WTC11 (cell line): ENCODE results near the gene SPOCK1. TPM values are rescaled to one million over a fixed set of nuclear protein-coding genes. Genes with fewer than 3 reads are reported as not detected.

Source experiments
- ATAC-seq: fragments of 200-7000 bp; cut with Tn5 transposase; 2 replicates; pipeline ENCODE4 v1.10.0; 2021; ENCODE audit warnings: mild to moderate bottlenecking, moderate library complexity
- CTCF ChIA-PET: fragments of 300-600 bp; sonication (Branson Sonifier 250); formaldehyde crosslinking; loops from one replicate; lab custom pipeline; 2021; ENCODE audit warnings: antibody characterized with exemption; lab: Charles Lee
- POLR2A ChIA-PET: fragments of 350-600 bp; sonication (Branson Sonifier 250); formaldehyde crosslinking; loops from one replicate; lab custom pipeline; 2021; ENCODE audit warnings: antibody characterized with exemption; lab: Charles Lee
- DNase-seq: peaks from one replicate; pipeline ENCODE4 v3.0.0; 2021; ENCODE audit warnings: low spot score
- H3K27ac Mint-ChIP-seq: 2 replicates; pipeline ENCODE4 v1.8.0; 2021; ENCODE audit warnings: mixed read lengths
- H3K27me3 Mint-ChIP-seq: 2 replicates; pipeline ENCODE4 v1.8.0; 2021; ENCODE audit warnings: low read depth, mild to moderate bottlenecking, moderate library complexity, mixed read lengths
- H3K36me3 Mint-ChIP-seq: 2 replicates; pipeline ENCODE4 v1.8.0; 2021; ENCODE audit warnings: mixed read lengths
- H3K4me1 Mint-ChIP-seq: 2 replicates; pipeline ENCODE4 v1.8.0; 2022; ENCODE audit warnings: mixed read lengths
- H3K4me3 Mint-ChIP-seq: 2 replicates; pipeline ENCODE4 v1.8.0; 2021; ENCODE audit warnings: mild to moderate bottlenecking, moderate library complexity, mixed read lengths
- H3K9me3 Mint-ChIP-seq: 2 replicates; pipeline ENCODE4 v1.8.0; 2021; ENCODE audit warnings: mixed read lengths
- ARID4B ChIP-seq: sonication (generic); formaldehyde crosslinking; IDR thresholded peaks from 2 replicates; pipeline ENCODE4 v1.8.0; 2023; ENCODE audit warnings: missing genetic modification reagents, mild to moderate bottlenecking, borderline replicate concordance
- ATF1 ChIP-seq: sonication (generic); formaldehyde crosslinking; IDR thresholded peaks from 2 replicates; pipeline ENCODE4 v1.8.1; 2023; ENCODE audit warnings: mild to moderate bottlenecking, moderate library complexity, missing genetic modification reagents
- ATF2 ChIP-seq: sonication (generic); formaldehyde crosslinking; IDR thresholded peaks from 2 replicates; pipeline ENCODE4 v1.8.1; 2022; ENCODE audit warnings: low read depth, missing genetic modification reagents, borderline replicate concordance
- CTCF ChIP-seq: fragments of 200-600 bp; IDR thresholded peaks from 2 replicates; pipeline ENCODE4 v1.8.0; 2022; ENCODE audit warnings: antibody characterized with exemption
- E2F5 ChIP-seq: sonication (generic); formaldehyde crosslinking; IDR thresholded peaks from 2 replicates; pipeline ENCODE4 v1.8.1; 2022; ENCODE audit warnings: mild to moderate bottlenecking, moderate library complexity, missing genetic modification reagents
- EMX1 ChIP-seq: fragments of 250-450 bp; sonication (Bioruptor Pico); IDR thresholded peaks from 2 replicates; pipeline ENCODE4 v1.8.0; 2021; ENCODE audit warnings: mild to moderate bottlenecking
- GTF2I ChIP-seq: fragments of 250-450 bp; sonication (Bioruptor Pico); conservative IDR thresholded peaks from 2 replicates; pipeline ENCODE4 v1.4.0; 2021; ENCODE audit warnings: mild to moderate bottlenecking
- IRF2 ChIP-seq: sonication (generic); formaldehyde crosslinking; IDR thresholded peaks from 2 replicates; pipeline ENCODE4 v1.8.0; 2022; ENCODE audit warnings: low read depth, missing genetic modification reagents, borderline replicate concordance
- NFE2L1 ChIP-seq: sonication (generic); formaldehyde crosslinking; IDR thresholded peaks from 2 replicates; pipeline ENCODE4 v1.8.1; 2023; ENCODE audit warnings: missing genetic modification reagents
- NR3C1 ChIP-seq: sonication (generic); formaldehyde crosslinking; conservative IDR thresholded peaks from 2 replicates; pipeline ENCODE4 v1.8.1; 2023; ENCODE audit warnings: low read depth, mild to moderate bottlenecking, missing genetic modification reagents
- SMAD3 ChIP-seq: sonication (generic); formaldehyde crosslinking; IDR thresholded peaks from 2 replicates; pipeline ENCODE4 v1.8.0; 2022; ENCODE audit warnings: missing genetic modification reagents, mild to moderate bottlenecking, borderline replicate concordance
- SOX15 ChIP-seq: fragments of 250-450 bp; sonication (Bioruptor Pico); IDR thresholded peaks from 2 replicates; pipeline ENCODE4 v1.9.0; 2021; ENCODE audit warnings: mild to moderate bottlenecking
- TCF7 ChIP-seq: sonication (generic); formaldehyde crosslinking; IDR thresholded peaks from 2 replicates; pipeline ENCODE4 v1.8.0; 2022; ENCODE audit warnings: mild to moderate bottlenecking, low read depth, missing genetic modification reagents, moderate library complexity
- TEAD4 ChIP-seq: sonication (generic); formaldehyde crosslinking; IDR thresholded peaks from 2 replicates; pipeline ENCODE4 v1.8.0; 2022; ENCODE audit warnings: mild to moderate bottlenecking, missing genetic modification reagents
- ZBTB21 ChIP-seq: sonication (generic); formaldehyde crosslinking; IDR thresholded peaks from 2 replicates; pipeline ENCODE4 v1.8.1; 2023; ENCODE audit warnings: mild to moderate bottlenecking, missing genetic modification reagents, borderline replicate concordance
- ZNF396 ChIP-seq: fragments of 250-450 bp; sonication (Bioruptor Pico); IDR thresholded peaks from 2 replicates; pipeline ENCODE4 v1.8.0; 2021; ENCODE audit warnings: mild to moderate bottlenecking, moderate library complexity, borderline replicate concordance
- ZNF416 ChIP-seq: fragments of 250-450 bp; sonication (Bioruptor Pico); IDR thresholded peaks from 2 replicates; pipeline ENCODE4 v1.9.0; 2021; ENCODE audit warnings: mild to moderate bottlenecking, inconsistent platforms
- ZNF425 ChIP-seq: fragments of 250-450 bp; sonication (Bioruptor Pico); conservative IDR thresholded peaks from 2 replicates; pipeline ENCODE4 v1.9.0; 2021; ENCODE audit warnings: mild to moderate bottlenecking
- ZNF532 ChIP-seq: fragments of 250-450 bp; sonication (Bioruptor Pico); IDR thresholded peaks from 2 replicates; pipeline ENCODE4 v1.9.0; 2021; ENCODE audit warnings: mild to moderate bottlenecking, borderline replicate concordance
- ZSCAN18 ChIP-seq: fragments of 250-450 bp; sonication (Bioruptor Pico); IDR thresholded peaks from 2 replicates; pipeline ENCODE4 v2.1.2; 2022; ENCODE audit warnings: mild to moderate bottlenecking, moderate library complexity
- total RNA-seq: library from RNA; stranded (reverse); gene quantifications from 3 replicates; pipeline ENCODE4 v1.2.3, GENCODE V29; 2021

The SPOCK1 gene
- total RNA-seq, 1 experiment from 2014 or later: 15.2 TPM

GRCh38 chr5:137174196-137174595 is 324.9 kb downstream of the SPOCK1 start:
- ChIA-PET POLR2A (no interaction called here), CTCF (no interaction called here)
- Mint-ChIP-seq H3K27ac (no peak overlapping the region), H3K27me3 (peaks cover 6% of the 10 kb centered on the region), H3K4me1 (no peaks in the 10 kb centered on the region; the same call in none of the 2 replicates), H3K9me3 (no peaks in the 10 kb centered on the region), H3K4me3 (no peak overlapping the region), H3K36me3 (no peaks in the 10 kb centered on the region)
- ATAC-seq (no peak), DNase-seq (no peak)
- TF ChIP-seq ZBTB21 (CRISPR knock-in tag): no peak
- TF ChIP-seq ZNF396: no peak
- TF ChIP-seq ZSCAN18: no peak
- no peak for TF ChIP-seq NFE2L1 (CRISPR knock-in tag)
- TF ChIP-seq GTF2I (CRISPR knock-in tag): no peak
- no peak for TF ChIP-seq SMAD3 (CRISPR knock-in tag)
- no peak for TF ChIP-seq TCF7 (CRISPR knock-in tag)
- no peak for TF ChIP-seq ZNF416 (CRISPR knock-in tag)
- no peak for TF ChIP-seq ATF2 (CRISPR knock-in tag)
- TF ChIP-seq CTCF: no peak
- no peak for TF ChIP-seq NR3C1 (CRISPR knock-in tag)
- no peak for TF ChIP-seq ZNF425 (CRISPR knock-in tag)
- TF ChIP-seq TEAD4 (CRISPR knock-in tag): no peak
- TF ChIP-seq ATF1 (CRISPR knock-in tag): no peak

- ATAC-seq (no peak), DNase-seq (no peak)
- no peaks in the 10 kb centered on the region for H3K36me3 Mint-ChIP-seq
- H3K27me3 Mint-ChIP-seq: no peaks in the 10 kb centered on the region; the same call in 1 of the 2 replicates
- H3K4me3 Mint-ChIP-seq: no peak overlapping the region
- ChIA-PET CTCF (interaction anchor here (1.1 kb wide), 1 partner anchor 97 kb away, joined by 4 read pairs; no protein-coding TSS in a partner anchor), POLR2A (no interaction called here)
- H3K9me3 Mint-ChIP-seq: peaks cover 3% of the 10 kb centered on the region; the same call in 1 of the 2 replicates
- H3K4me1 Mint-ChIP-seq: no peaks in the 10 kb centered on the region; the same call in none of the 2 replicates
- H3K27ac Mint-ChIP-seq: no peak overlapping the region
- no peak for TF ChIP-seq ARID4B
- TF ChIP-seq SOX15 (CRISPR knock-in tag): no peak
- no peak for TF ChIP-seq EMX1 (CRISPR knock-in tag)
- TF ChIP-seq IRF2 (CRISPR knock-in tag): no peak
- no peak for TF ChIP-seq ZNF532 (CRISPR knock-in tag)
- no peak for TF ChIP-seq E2F5 (CRISPR knock-in tag)
Observed at GRCh38 chr5:137172258-137172657, 326.9 kb downstream of the SPOCK1 start.
